Endothelial cell of umbilical vein (primary cell): Measurements from ENCODE around the gene LHFPL5. TPM values are rescaled to one million over a fixed set of nuclear protein-coding genes. Genes with fewer than 3 reads are reported as not detected.
A peak's percentile ranks its signal among the peaks of the same experiment; 100 is the strongest.

ENCODE experiments used
- BruUV-seq: library from RNA; stranded (reverse); fragments of 400-500 nt; replicated peaks from 2 replicates; lab custom pipeline; 2021; lab: Mats Ljungman, UMichigan
- CTCF ChIA-PET: fragments of 300-600, 350-600 bp; sonication (Branson Sonifier 250); formaldehyde crosslinking; loops from one replicate; lab custom pipeline; 2021; ENCODE audit warnings: antibody characterized with exemption, inconsistent platforms; lab: Charles Lee
- POLR2A ChIA-PET: fragments of 300-600, 350-600 bp; sonication (Branson Sonifier 250); formaldehyde crosslinking; loops from one replicate; lab custom pipeline; 2021; ENCODE audit warnings: antibody characterized with exemption, inconsistent platforms; lab: Charles Lee
- DNase-seq: peaks from one replicate; pipeline ENCODE4 v3.0.0-alpha.2; 2011; ENCODE audit warnings: low read depth, low spot score
- FAIRE-seq: peaks from 2 replicates; lab custom pipeline; 2011; peaks lifted over from hg19 to GRCh38; lab: Jason Lieb, UNC
- H2AFZ ChIP-seq: 2 replicates; pipeline ENCODE4 v1.6.0; 2012; ENCODE audit warnings: low read depth, low read length, control low read depth, inconsistent platforms
- H3K27ac ChIP-seq: 2 replicates; pipeline ENCODE4 v1.5.1; 2011; ENCODE audit warnings: low read depth, mild to moderate bottlenecking, control low read depth, low read length, moderate library complexity; ENCODE audit not compliant: insufficient read depth
- H3K27me3 ChIP-seq, 2 experiments: 2 replicates each; pipeline versions ENCODE4 v1.6.0 to v1.6.1; 2011; ENCODE audit warnings: low read length in 2 of 2, mixed read lengths in 1 of 2; ENCODE audit not compliant: control insufficient read depth in 2 of 2, insufficient read depth in 2 of 2
- H3K36me3 ChIP-seq, 2 experiments: 2 replicates in 1 of 2; 3 replicates in 1 of 2; pipeline ENCODE4 v1.5.1; 2011; ENCODE audit warnings: low read length in 2 of 2, mild to moderate bottlenecking in 1 of 2, moderate library complexity in 1 of 2; ENCODE audit not compliant: control insufficient read depth in 2 of 2, insufficient read depth in 2 of 2; ENCODE audit errors: extremely low read depth in 1 of 2
- H3K4me1 ChIP-seq: 3 replicates; pipeline ENCODE4 v1.5.1; 2011; ENCODE audit warnings: mild to moderate bottlenecking, low read length; ENCODE audit not compliant: control insufficient read depth, insufficient read depth; ENCODE audit errors: extremely low read depth
- H3K4me2 ChIP-seq: 2 replicates; pipeline ENCODE4 v1.6.1; 2011; ENCODE audit warnings: low read length, control low read depth, mixed read lengths; ENCODE audit not compliant: insufficient read depth
- H3K4me3 ChIP-seq, 3 experiments: fragments of 200-600 bp in 1 of 3; sonication (generic), shearing (Covaris generic) in 1 of 3; replicated peaks in 1 of 3; 2 replicates each; pipeline ENCODE4 v1.5.1; 2011 to 2016; ENCODE audit warnings: control low read depth in 3 of 3, low read length in 3 of 3, mild to moderate bottlenecking in 2 of 3, inconsistent platforms in 1 of 3, low read depth in 1 of 3, moderate library complexity in 1 of 3; ENCODE audit not compliant: insufficient read depth in 1 of 3
- H3K79me2 ChIP-seq: 2 replicates; pipeline ENCODE4 v1.6.0; 2012; ENCODE audit warnings: low read length, inconsistent platforms; ENCODE audit not compliant: control insufficient read depth, insufficient read depth
- H3K9ac ChIP-seq: replicated peaks from 2 replicates; pipeline ENCODE3; 2011; ENCODE audit warnings: low read length, control low read depth; ENCODE audit not compliant: insufficient read depth; ENCODE audit errors: extremely low read depth
- H3K9me1 ChIP-seq: replicated peaks from 3 replicates; pipeline ENCODE4 v1.6.0; 2011; ENCODE audit warnings: mild to moderate bottlenecking, low read length; ENCODE audit not compliant: control insufficient read depth, insufficient read depth; ENCODE audit errors: extremely low read depth
- H3K9me3 ChIP-seq: replicated peaks from 2 replicates; pipeline ENCODE4 v1.5.1; 2012; ENCODE audit warnings: low read length, inconsistent platforms; ENCODE audit not compliant: control insufficient read depth, insufficient read depth
- H4K20me1 ChIP-seq: replicated peaks from 2 replicates; pipeline ENCODE3; 2011; ENCODE audit warnings: mild to moderate bottlenecking, low read length; ENCODE audit not compliant: control insufficient read depth, insufficient read depth; ENCODE audit errors: extremely low read depth
- CTCF ChIP-seq, 2 donors: IDR thresholded peaks; 1 replicate in 1 of 2; 2 replicates in 1 of 2; pipeline ENCODE4 v1.5.1; 2011; ENCODE audit warnings: low read length in 2 of 2, mild to moderate bottlenecking in 2 of 2, moderate library complexity in 2 of 2, control low read depth in 1 of 2, inconsistent platforms in 1 of 2, low read depth in 1 of 2; ENCODE audit not compliant: insufficient read depth in 1 of 2; ENCODE audit errors: extremely low read depth in 1 of 2
- EZH2 ChIP-seq: IDR thresholded peaks from 2 replicates; pipeline ENCODE4 v1.6.1; 2012; ENCODE audit warnings: borderline replicate concordance, low read depth, mild to moderate bottlenecking, moderate library complexity, low read length, inconsistent platforms; ENCODE audit not compliant: severe bottlenecking
- FOS ChIP-seq: IDR thresholded peaks from 2 replicates; pipeline ENCODE4 v1.6.1; 2011; ENCODE audit warnings: mild to moderate bottlenecking, low read length, moderate library complexity, borderline replicate concordance; ENCODE audit not compliant: insufficient read depth
- GATA2 ChIP-seq: IDR thresholded peaks from 2 replicates; pipeline ENCODE4 v1.7.0; 2011; ENCODE audit warnings: low read depth, mild to moderate bottlenecking, moderate library complexity, mixed read lengths, low read length; ENCODE audit not compliant: insufficient read length, insufficient read depth
- JUN ChIP-seq: IDR thresholded peaks from 2 replicates; pipeline ENCODE4 v1.6.1; 2011; ENCODE audit warnings: borderline replicate concordance, low read depth; ENCODE audit not compliant: insufficient read length, insufficient read depth
- MAX ChIP-seq: IDR thresholded peaks from 2 replicates; pipeline ENCODE4 v1.6.1; 2011; ENCODE audit not compliant: insufficient read depth, insufficient read length
- MYC ChIP-seq: IDR thresholded peaks from one replicate; pipeline ENCODE4 v1.6.1; 2011; ENCODE audit warnings: mild to moderate bottlenecking, low read depth, low read length
- POLR2A ChIP-seq: IDR thresholded peaks from 2 replicates; pipeline ENCODE4 v1.6.1; 2012; ENCODE audit warnings: low read depth, mild to moderate bottlenecking, control low read depth, low read length
- POLR2AphosphoS5 ChIP-seq: IDR thresholded peaks from 2 replicates; pipeline ENCODE4 v1.6.1; 2012; ENCODE audit warnings: low read depth, mild to moderate bottlenecking, control low read depth, low read length, moderate library complexity; ENCODE audit not compliant: insufficient read depth
- dilution Hi-C: fragments of 300-500 bp; cut with MboI; formaldehyde crosslinking; loops from one replicate; pipeline ENCODE4 v1.15.0; 2019; ENCODE audit warnings: low sequenced_read_pairs; ENCODE audit not compliant: extremely low pct_ligation_motif_present
- intact Hi-C: fragments of 100-400 bp; cut with micrococcal nuclease; formaldehyde crosslinking; loops from one replicate; pipeline ENCODE4 v1.10.0; 2022
- polyA plus RNA-seq, 4 experiments: library from polyadenylated mRNA; depleted of rRNA in 3 of 4; stranded (reverse) in 3 of 4; unstranded in 1 of 4; fragments of >200 nt; gene quantifications; 2 replicates each; pipeline versions ENCODE4 v1.2.1 to v1.2.3, GENCODE V29; 2011 to 2012; ENCODE audit warnings: missing spikeins in 1 of 4
- total RNA-seq: library from RNA; stranded (reverse); gene quantifications from 2 replicates; pipeline ENCODE4 v1.2.3, GENCODE V29; 2021

LHFPL5 gene
- total and polyA plus RNA-seq, 2 donors (not counting 3 experiments of a cell fraction or from before 2014, with no cell fraction given), result not detected

- Histone ChIP-seq H3K9ac (no peak overlapping the region), H3K4me3 (no peak overlapping the region), H3K4me1 (peaks cover 11% of the 10 kb centered on the region), H3K9me3 (no peaks in the 10 kb centered on the region), H3K27ac (peak overlapping the region; percentile 52), H3K36me3 (no peaks in the 10 kb centered on the region), H3K9me1 (no peaks in the 10 kb centered on the region), H4K20me1 (no peaks in the 10 kb centered on the region), H3K27me3 (peaks cover 0 to 1% of the 10 kb centered on the region in 2 experiments), H3K79me2 (no peaks in the 10 kb centered on the region), H3K4me2 (peak overlapping the region; percentile 20), H2AFZ (peak overlapping the region; percentile 58)
- dilution Hi-C loops (no loop called here), intact Hi-C loops (no loop called here)
- DNase-seq, result peak; percentile 55
- BruUV-seq, result no TSS peak
- peak; percentile 90 for FAIRE-seq
- TF ChIP-seq FOS, result peak; percentile 85
- peak; percentile 38 for TF ChIP-seq JUN
- TF ChIP-seq EZH2, result no peak
- no peak for TF ChIP-seq POLR2A
- POLR2A ChIA-PET, result no interaction called here
- CTCF ChIA-PET, result no interaction called here
Measured at GRCh38 chr6:35810971-35811698, 6.0 kb downstream of the LHFPL5 start.

GRCh38 chr6:35811699-35811995 is 6.5 kb downstream of the LHFPL5 start:
- peak overlapping the region; percentile 58 for H2AFZ ChIP-seq
- no peak overlapping the region for H3K4me3 ChIP-seq
- FAIRE-seq, result no peak
- BruUV-seq, result no TSS peak
- no peaks in the 10 kb centered on the region for H3K9me1 ChIP-seq
- H3K36me3 ChIP-seq, result no peaks in the 10 kb centered on the region
- intact Hi-C loops (no loop called here), dilution Hi-C loops (no loop called here)
- TF ChIP-seq POLR2A (no peak), MAX (no peak), GATA2 (no peak), EZH2 (no peak), JUN (no peak), CTCF (IDR thresholded peaks at IDR 0.05; ENCODE audit: extremely low read depth in 1 of 2, insufficient read depth in 1 of 2, low read depth in 1 of 2, low read length in 2 of 2) (no peak), MYC (no peak), POLR2AphosphoS5 (no peak), FOS (no peak)
- peak overlapping the region; percentile 20 for H3K4me2 ChIP-seq
- no peaks in the 10 kb centered on the region for H3K9me3 ChIP-seq
- CTCF ChIA-PET, result no interaction called here
- POLR2A ChIA-PET, result no interaction called here
- DNase-seq, result no peak
- no peak overlapping the region for H3K9ac ChIP-seq
- H3K27me3 ChIP-seq, result no peaks in the 10 kb centered on the region
- no peaks in the 10 kb centered on the region for H3K79me2 ChIP-seq
- H3K4me1 ChIP-seq, result peaks cover 11% of the 10 kb centered on the region
- no peaks in the 10 kb centered on the region for H4K20me1 ChIP-seq
- H3K27ac ChIP-seq, result peak overlapping the region; percentile 52
